ENCODE measurements around the gene ANKRD11. TPM values are rescaled to one million over a fixed set of nuclear protein-coding genes. Genes with fewer than 3 reads are reported as not detected.

The ANKRD11 gene
- total RNA-seq, 1 experiment from 2014 or later = 266 TPM

- Histone ChIP-seq H3K27ac (ENCODE audit: low read depth, low read length) (no peak overlapping the region), H3K4me2 (ENCODE audit: low read length) (no peak overlapping the region), H3K36me3 (ENCODE audit: control insufficient read depth in 1 of 2, insufficient read depth in 2 of 2, low read length in 2 of 2) (0 out of 4 replicates have a peak, but pooled peaks cover 0 to 2% of the 10 kb centered on the region in 2 experiments), H4K20me1 (ENCODE audit: insufficient read depth) (peaks cover 30% of the 10 kb centered on the region; the same call in 1 of the 2 replicates), H3K79me2 (ENCODE audit: insufficient read depth, low read length) (peaks cover 100% of the 10 kb centered on the region), H2AFZ (ENCODE audit: low read depth, low read length, poor library complexity, severe bottlenecking) (no peak overlapping the region), H3K9ac (ENCODE audit: low read length) (no peak overlapping the region), H3K9me3 (ENCODE audit: control insufficient read depth in 1 of 2, insufficient read depth in 1 of 2, low read depth in 1 of 2, low read length in 2 of 2) (no peaks in the 10 kb centered on the region), H3K4me3 (replicated peaks in 1 of 2; ENCODE audit: low read depth in 1 of 2, low read length in 2 of 2) (no peak overlapping the region), H3K4me1 (ENCODE audit: control insufficient read depth in 1 of 2, insufficient read depth in 2 of 2, low read length in 2 of 2) (peaks cover 7 to 58% of the 10 kb centered on the region in 2 experiments; a peak in 3 of 4 replicates), H3K27me3 (ENCODE audit: insufficient read depth, low read length) (no peaks in the 10 kb centered on the region), H3K9me2 (ENCODE audit: insufficient read depth) (no peaks in the 10 kb centered on the region)
- DNase-seq (ENCODE audit: low read depth, low spot score) (no peak), ATAC-seq (no peak)
- ChIA-PET RAD21 (ENCODE audit: low non-redundant PET in 1 of 2, low total read pairs in 2 of 2, uncharacterized antibody in 2 of 2, unreplicated experiment in 2 of 2) (no interaction called here), CTCF (no interaction called here), POLR2A (no interaction called here)
- TF ChIP-seq ZFX (IDR thresholded peaks at IDR 0.05) (no peak), SP1 (IDR thresholded peaks at IDR 0.05; ENCODE audit: low read depth) (no peak), ZNF274 (IDR thresholded peaks at IDR 0.05; ENCODE audit: low read depth, low read length) (no peak), SRF (IDR thresholded peaks at IDR 0.05; ENCODE audit: low read depth) (no peak), POLR2AphosphoS5 (IDR thresholded peaks at IDR 0.05; ENCODE audit: low read depth, low read length) (0 out of 2 replicates have a peak, but pooled peaks have one; percentile 3)
- TF ChIP-seq, protein P1, sequence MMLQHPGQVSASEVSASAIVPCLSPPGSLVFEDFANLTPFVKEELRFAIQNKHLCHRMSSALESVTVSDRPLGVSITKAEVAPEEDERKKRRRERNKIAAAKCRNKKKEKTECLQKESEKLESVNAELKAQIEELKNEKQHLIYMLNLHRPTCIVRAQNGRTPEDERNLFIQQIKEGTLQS (IDR thresholded peaks at IDR 0.05) = no peak
- no TSS peak for BruUV-seq (replicated peaks)
- intact Hi-C loops (cut with micrococcal nuclease) = no loop called here
Observed at GRCh38 chr16:89355007-89355406, 135.4 kb downstream of the ANKRD11 start.

DNA sequence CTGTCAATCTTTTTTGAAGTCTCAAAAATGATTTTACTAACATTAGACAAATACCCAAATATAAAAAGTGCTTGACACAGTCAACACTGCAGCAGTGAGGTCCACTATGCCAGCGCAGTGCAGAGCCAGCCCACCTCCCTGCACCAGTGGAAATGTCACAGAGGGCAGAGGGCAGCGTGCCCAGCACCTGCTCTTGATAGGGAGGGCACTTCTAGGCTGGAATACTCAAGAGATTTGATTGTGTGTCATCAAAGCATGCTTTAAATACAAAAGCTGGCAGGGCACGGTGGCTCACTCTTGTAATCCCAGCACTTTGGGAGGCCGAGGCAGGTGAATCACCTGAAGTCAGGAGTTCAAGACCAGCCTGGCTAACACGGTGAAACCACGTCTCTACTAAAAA is 136.0 kb downstream of the ANKRD11 start:
- Histone ChIP-seq H3K9ac (ENCODE audit: low read length) (no peak overlapping the region), H4K20me1 (ENCODE audit: insufficient read depth) (peaks cover 34% of the 10 kb centered on the region; the same call in 1 of the 2 replicates), H3K4me2 (ENCODE audit: low read length) (no peak overlapping the region), H3K36me3 (ENCODE audit: control insufficient read depth in 1 of 2, insufficient read depth in 2 of 2, low read length in 2 of 2) (no peaks in the 10 kb centered on the region), H3K9me2 (ENCODE audit: insufficient read depth) (no peaks in the 10 kb centered on the region), H2AFZ (ENCODE audit: low read depth, low read length, poor library complexity, severe bottlenecking) (no peak overlapping the region), H3K4me3 (replicated peaks in 1 of 2; ENCODE audit: low read depth in 1 of 2, low read length in 2 of 2) (no peak overlapping the region), H3K4me1 (ENCODE audit: control insufficient read depth in 1 of 2, insufficient read depth in 2 of 2, low read length in 2 of 2) (peaks cover 7 to 58% of the 10 kb centered on the region in 2 experiments; a peak in 3 of 4 replicates), H3K27me3 (ENCODE audit: insufficient read depth, low read length) (no peaks in the 10 kb centered on the region), H3K9me3 (ENCODE audit: control insufficient read depth in 1 of 2, insufficient read depth in 1 of 2, low read depth in 1 of 2, low read length in 2 of 2) (no peaks in the 10 kb centered on the region), H3K79me2 (ENCODE audit: insufficient read depth, low read length) (peaks cover 100% of the 10 kb centered on the region), H3K27ac (ENCODE audit: low read depth, low read length) (no peak overlapping the region)
- RAD21 ChIA-PET (ENCODE audit: low non-redundant PET in 1 of 2, low total read pairs in 2 of 2, uncharacterized antibody in 2 of 2, unreplicated experiment in 2 of 2) = no interaction called here
- no peak for ATAC-seq
- CTCF ChIA-PET = no interaction called here
- intact Hi-C loops (cut with micrococcal nuclease) = no loop called here
- TF ChIP-seq FOSL1 (IDR thresholded peaks at IDR 0.05; ENCODE audit: low read depth) = no peak
- TF ChIP-seq, protein P2, sequence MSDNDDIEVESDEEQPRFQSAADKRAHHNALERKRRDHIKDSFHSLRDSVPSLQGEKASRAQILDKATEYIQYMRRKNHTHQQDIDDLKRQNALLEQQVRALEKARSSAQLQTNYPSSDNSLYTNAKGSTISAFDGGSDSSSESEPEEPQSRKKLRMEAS (IDR thresholded peaks at IDR 0.05) = no peak
- no peak for TF ChIP-seq POLR2AphosphoS5 (IDR thresholded peaks at IDR 0.05; ENCODE audit: low read depth, low read length)
- no peak for TF ChIP-seq ZFX (IDR thresholded peaks at IDR 0.05)
- TF ChIP-seq POLR2A (IDR thresholded peaks at IDR 0.05; ENCODE audit: borderline replicate concordance, extremely low read depth, insufficient read depth, insufficient read length) = no peak
- no peak for TF ChIP-seq CEBPB (IDR thresholded peaks at IDR 0.05; ENCODE audit: low read depth)
- TF ChIP-seq SIN3A (IDR thresholded peaks at IDR 0.05; ENCODE audit: low read depth) = no peak
- TF ChIP-seq ELF1 (IDR thresholded peaks at IDR 0.05; ENCODE audit: borderline replicate concordance, low read depth) = no peak
- TF ChIP-seq ZNF274 (IDR thresholded peaks at IDR 0.05; ENCODE audit: low read depth, low read length) = no peak
- TF ChIP-seq RAD21 (IDR thresholded peaks at IDR 0.05; ENCODE audit: low read depth) = no peak
- TF ChIP-seq ZBTB33 (IDR thresholded peaks at IDR 0.05; ENCODE audit: extremely low read depth, insufficient replicate concordance, low read length) = no peak
- no peak for TF ChIP-seq YY1 (IDR thresholded peaks at IDR 0.05; ENCODE audit: extremely low read depth, insufficient replicate concordance, low read depth, low read length)
- POLR2A ChIA-PET = no interaction called here
- no TSS peak for BruUV-seq (replicated peaks)
- no peak for DNase-seq (ENCODE audit: low read depth, low spot score)

Measured in HCT116 (cell line).